ENCODE measurements around the gene RBM34.

DNA sequence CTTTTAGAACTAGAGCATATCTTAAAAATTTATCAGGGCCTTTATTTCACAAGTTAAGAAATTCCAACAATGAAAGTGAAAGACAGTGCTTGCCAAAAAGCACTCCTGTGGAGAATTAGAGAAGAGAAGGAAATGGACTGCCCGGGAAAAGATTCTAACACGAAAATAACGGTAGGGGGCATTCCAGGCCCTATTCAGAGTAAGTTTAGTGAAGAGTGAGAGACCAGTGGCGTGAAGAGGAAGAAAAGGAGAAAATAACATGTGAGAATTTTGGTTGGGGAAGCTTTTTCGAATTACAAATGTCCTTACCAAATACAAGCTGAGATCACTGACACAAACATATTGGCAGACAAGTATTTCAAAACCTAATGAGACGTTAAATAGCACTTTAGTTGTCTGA, 38.4 kb upstream of the RBM34 start:
- TF ChIP-seq, protein P1, sequence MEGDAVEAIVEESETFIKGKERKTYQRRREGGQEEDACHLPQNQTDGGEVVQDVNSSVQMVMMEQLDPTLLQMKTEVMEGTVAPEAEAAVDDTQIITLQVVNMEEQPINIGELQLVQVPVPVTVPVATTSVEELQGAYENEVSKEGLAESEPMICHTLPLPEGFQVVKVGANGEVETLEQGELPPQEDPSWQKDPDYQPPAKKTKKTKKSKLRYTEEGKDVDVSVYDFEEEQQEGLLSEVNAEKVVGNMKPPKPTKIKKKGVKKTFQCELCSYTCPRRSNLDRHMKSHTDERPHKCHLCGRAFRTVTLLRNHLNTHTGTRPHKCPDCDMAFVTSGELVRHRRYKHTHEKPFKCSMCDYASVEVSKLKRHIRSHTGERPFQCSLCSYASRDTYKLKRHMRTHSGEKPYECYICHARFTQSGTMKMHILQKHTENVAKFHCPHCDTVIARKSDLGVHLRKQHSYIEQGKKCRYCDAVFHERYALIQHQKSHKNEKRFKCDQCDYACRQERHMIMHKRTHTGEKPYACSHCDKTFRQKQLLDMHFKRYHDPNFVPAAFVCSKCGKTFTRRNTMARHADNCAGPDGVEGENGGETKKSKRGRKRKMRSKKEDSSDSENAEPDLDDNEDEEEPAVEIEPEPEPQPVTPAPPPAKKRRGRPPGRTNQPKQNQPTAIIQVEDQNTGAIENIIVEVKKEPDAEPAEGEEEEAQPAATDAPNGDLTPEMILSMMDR (IDR thresholded peaks at IDR 0.05) = no peak
- no peak for TF ChIP-seq POLR2AphosphoS5 (IDR thresholded peaks at IDR 0.05)

Measured in transverse colon (tissue), 4 donors.